Muscle layer of colon (tissue), 2 donors: ENCODE data around the gene SMAD7.

Experiments
- H3K27ac ChIP-seq: one replicate; pipeline ENCODE4 v1.7.0; 2013; ENCODE audit warnings: low read depth, mild to moderate bottlenecking, low read length, moderate library complexity
- H3K27me3 ChIP-seq, 2 donors: one replicate each; pipeline ENCODE4 v1.7.0; 2013; ENCODE audit warnings: low read length in 2 of 2, mild to moderate bottlenecking in 2 of 2; ENCODE audit not compliant: insufficient read depth in 2 of 2, control insufficient read depth in 1 of 2
- H3K36me3 ChIP-seq: one replicate; pipeline ENCODE4 v1.7.0; 2013; ENCODE audit warnings: mild to moderate bottlenecking, low read length; ENCODE audit not compliant: insufficient read depth
- H3K4me1 ChIP-seq: one replicate; pipeline ENCODE4 v1.7.0; 2013; ENCODE audit warnings: mild to moderate bottlenecking, low read length; ENCODE audit not compliant: insufficient read depth
- H3K4me3 ChIP-seq, 2 donors: one replicate each; pipeline ENCODE4 v1.7.0; 2013; ENCODE audit warnings: low read length in 2 of 2, low read depth in 1 of 2, mild to moderate bottlenecking in 1 of 2, moderate library complexity in 1 of 2
- H3K9ac ChIP-seq: one replicate; pipeline ENCODE4 v1.7.0; 2013; ENCODE audit warnings: low read length
- H3K9me3 ChIP-seq: one replicate; pipeline ENCODE4 v1.7.0; 2013; ENCODE audit warnings: mild to moderate bottlenecking, low read length
- donor health status: abdominal sarcoma.
- donor health status: Adenocarcinoma of cecum.

Gene SMAD7

DNA sequence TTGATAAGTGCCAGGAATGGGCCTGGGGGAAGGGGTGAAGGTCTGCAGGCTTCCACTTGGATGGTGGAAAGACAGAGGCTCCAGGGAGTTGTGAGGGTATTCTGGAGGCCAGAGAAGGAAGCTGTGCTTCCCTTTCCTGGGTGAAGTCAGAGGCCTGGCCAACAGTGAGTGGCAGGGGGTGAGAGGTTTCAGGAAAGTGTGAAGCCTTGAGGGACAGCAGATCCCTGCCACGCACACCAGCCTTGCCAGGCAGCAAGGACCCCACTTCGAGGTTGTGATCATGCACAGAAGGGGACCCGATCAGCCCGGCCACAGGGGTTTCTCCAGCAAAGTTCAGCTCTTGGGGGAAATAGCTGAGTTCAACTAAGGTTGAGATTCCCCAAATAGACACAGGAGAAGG, 66.5 kb downstream of the SMAD7 start:
- Histone ChIP-seq H3K36me3 (no peaks in the 10 kb centered on the region), H3K27ac (no peak overlapping the region), H3K9ac (no peak overlapping the region), H3K9me3 (no peaks in the 10 kb centered on the region), H3K4me3 (no peak overlapping the region), H3K4me1 (peaks cover 6% of the 10 kb centered on the region), H3K27me3 (no peaks in the 10 kb centered on the region)

DNA sequence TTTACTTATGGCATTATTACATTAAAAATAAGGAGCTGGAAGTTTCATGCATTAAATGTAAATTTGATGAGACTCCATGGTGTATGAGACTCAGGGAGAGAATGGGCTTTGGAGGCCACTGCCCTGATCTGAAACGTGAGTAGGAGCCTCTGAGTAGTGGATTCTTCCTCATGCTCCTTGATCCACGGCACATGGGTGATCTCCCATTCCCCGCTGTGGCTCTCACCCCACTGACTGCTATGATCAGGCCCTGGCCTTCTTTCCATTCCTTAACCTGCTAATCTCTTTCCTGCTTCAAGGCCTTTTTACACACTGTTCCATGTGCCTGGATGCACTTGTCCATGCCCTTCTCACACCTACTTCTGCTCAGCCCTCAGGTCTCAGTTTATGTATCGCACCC, 68.4 kb downstream of the SMAD7 start:
- no peak overlapping the region for H3K27ac ChIP-seq
- H3K9ac ChIP-seq = no peak overlapping the region
- H3K9me3 ChIP-seq = no peaks in the 10 kb centered on the region
- H3K4me3 ChIP-seq = no peak overlapping the region
- no peaks in the 10 kb centered on the region for H3K27me3 ChIP-seq
- no peaks in the 10 kb centered on the region for H3K4me1 ChIP-seq
- no peaks in the 10 kb centered on the region for H3K36me3 ChIP-seq

DNA sequence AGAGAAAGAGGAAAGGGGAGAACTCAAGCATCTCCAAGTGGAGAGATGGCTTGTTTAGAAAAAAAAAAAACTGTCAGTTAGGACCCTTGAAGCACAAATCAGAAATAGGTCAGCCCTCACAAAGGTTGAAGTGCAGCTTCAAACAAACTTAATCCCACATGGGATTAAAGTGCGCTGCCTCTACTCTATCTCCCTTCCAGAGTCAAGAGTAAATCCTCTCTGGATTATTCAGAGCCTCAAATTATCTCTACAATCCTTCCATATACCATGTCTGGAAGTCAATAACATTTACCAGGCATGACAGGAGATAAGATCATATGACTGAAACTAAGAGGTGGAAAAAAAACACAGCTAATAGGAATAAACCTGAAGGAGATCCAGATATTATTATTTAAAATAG, 69.8 kb downstream of the SMAD7 start:
- H3K4me3 ChIP-seq = no peak overlapping the region
- H3K9ac ChIP-seq = no peak overlapping the region
- no peaks in the 10 kb centered on the region for H3K36me3 ChIP-seq
- H3K27ac ChIP-seq = no peak overlapping the region
- H3K9me3 ChIP-seq = no peaks in the 10 kb centered on the region
- H3K27me3 ChIP-seq = no peaks in the 10 kb centered on the region
- H3K4me1 ChIP-seq = no peaks in the 10 kb centered on the region

DNA sequence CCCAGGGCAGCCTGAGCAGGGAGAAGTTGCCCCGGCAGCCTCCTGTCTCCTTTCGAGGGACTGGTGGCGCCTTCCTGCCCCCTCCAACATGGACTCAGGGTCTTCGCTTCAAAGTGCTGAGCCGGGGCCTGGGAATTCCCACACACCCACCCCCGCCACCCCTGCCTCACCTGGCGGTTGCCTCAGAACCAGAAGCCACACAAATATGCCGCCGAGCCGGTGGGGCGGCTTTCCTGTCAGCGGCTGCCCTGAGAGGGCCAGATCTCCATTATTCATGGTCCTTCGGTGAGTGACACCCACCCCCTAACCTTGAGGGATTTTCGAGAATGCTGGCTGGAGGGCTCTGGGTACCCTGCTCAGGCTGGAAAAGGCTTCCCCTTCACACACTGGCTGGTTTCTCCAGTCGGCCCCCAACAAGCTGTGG, 71.7 kb downstream of the SMAD7 start:
- Histone ChIP-seq H3K36me3 (no peaks in the 10 kb centered on the region), H3K9me3 (no peaks in the 10 kb centered on the region), H3K27ac (no peak overlapping the region), H3K4me3 (no peak overlapping the region), H3K9ac (no peak overlapping the region), H3K27me3 (no peaks in the 10 kb centered on the region), H3K4me1 (no peaks in the 10 kb centered on the region)

DNA sequence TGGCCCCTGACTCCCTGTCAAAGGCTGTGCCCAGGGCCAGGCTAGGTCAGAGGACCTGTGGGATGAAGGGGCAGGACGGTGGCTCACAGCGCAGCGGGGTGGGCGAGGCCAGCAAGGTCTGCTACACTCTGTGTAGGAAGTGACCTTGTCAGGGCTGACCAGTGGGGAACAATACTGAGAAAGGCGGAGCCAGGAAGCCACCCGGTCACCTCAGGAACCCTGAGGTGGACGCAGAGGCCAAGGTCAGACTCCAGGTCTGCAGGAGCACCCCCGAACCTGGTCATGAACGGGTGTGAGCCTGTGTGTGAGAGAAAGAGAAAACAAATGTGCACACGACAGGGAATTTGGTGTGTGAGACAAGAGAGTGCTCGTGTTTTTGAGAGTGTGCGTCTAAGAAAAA, 72.3 kb downstream of the SMAD7 start:
- H3K9ac ChIP-seq = no peak overlapping the region
- no peaks in the 10 kb centered on the region for H3K9me3 ChIP-seq
- no peaks in the 10 kb centered on the region for H3K4me1 ChIP-seq
- H3K36me3 ChIP-seq = no peaks in the 10 kb centered on the region
- H3K4me3 ChIP-seq = no peak overlapping the region
- no peaks in the 10 kb centered on the region for H3K27me3 ChIP-seq
- H3K27ac ChIP-seq = no peak overlapping the region

DNA sequence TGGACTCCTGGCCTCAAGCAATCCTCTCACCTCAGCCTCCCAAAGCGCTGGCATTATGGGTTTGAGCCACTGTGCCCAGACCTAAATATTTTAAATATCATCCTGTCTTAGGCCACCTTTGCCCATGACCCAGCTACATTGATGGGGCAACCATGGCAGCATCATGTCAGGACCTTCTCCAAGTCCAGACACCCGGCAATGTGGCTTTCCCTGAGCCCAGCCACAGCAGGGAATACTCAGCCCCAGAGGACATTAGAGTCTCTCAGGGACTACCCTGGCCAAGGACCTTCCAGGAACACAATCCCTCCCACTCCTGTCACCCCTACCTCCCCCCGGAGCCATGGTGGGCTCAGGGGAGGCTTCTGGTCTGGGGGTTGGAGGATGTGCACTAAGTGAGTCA, 72.8 kb downstream of the SMAD7 start:
- Histone ChIP-seq H3K36me3 (no peaks in the 10 kb centered on the region), H3K9ac (no peak overlapping the region), H3K9me3 (no peaks in the 10 kb centered on the region), H3K4me3 (no peak overlapping the region), H3K27ac (no peak overlapping the region), H3K27me3 (no peaks in the 10 kb centered on the region), H3K4me1 (peaks cover 4% of the 10 kb centered on the region)

GRCh38 chr18:48876590-48876989, 74.2 kb downstream of the SMAD7 start:
- Histone ChIP-seq H3K27me3 (no peaks in the 10 kb centered on the region), H3K4me1 (peaks cover 7% of the 10 kb centered on the region)

DNA sequence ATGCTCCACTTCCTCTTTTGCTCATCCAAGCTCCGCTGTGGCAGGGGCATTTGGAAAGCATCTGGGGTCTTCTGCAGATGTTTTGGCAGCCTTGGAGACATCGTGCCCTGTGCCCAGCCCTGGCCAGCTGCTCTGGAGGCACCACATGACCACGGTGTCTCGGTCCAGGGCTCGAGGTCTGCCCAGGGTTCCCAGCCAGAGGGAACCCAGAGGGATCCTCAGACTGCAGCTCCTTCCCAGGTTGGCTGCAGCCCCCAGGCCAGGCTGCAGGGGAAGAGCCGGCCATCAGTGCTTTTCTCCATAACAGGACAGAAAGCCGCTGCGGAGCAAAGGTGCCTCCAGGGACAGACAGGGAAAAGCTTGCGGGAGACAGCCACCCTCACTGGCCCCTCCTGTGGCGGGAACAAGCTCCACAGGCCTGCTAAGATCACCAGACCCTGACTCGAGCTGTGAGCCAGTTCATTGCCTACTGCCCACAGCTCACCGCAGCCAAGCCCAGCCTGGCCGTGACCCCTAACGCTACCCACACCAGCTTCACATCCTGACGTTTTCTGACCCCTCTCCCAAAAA, 74.7 kb downstream of the SMAD7 start:
- Histone ChIP-seq H3K27ac (no peak overlapping the region), H3K9ac (no peak overlapping the region), H3K36me3 (no peaks in the 10 kb centered on the region), H3K4me3 (no peak overlapping the region), H3K9me3 (no peaks in the 10 kb centered on the region), H3K4me1 (peaks cover 7% of the 10 kb centered on the region), H3K27me3 (no peaks in the 10 kb centered on the region)

More at GRCh38 chr18:48876590-48876989, 74.2 kb downstream of the SMAD7 start:
- no peaks in the 10 kb centered on the region for H3K36me3 ChIP-seq
- H3K9me3 ChIP-seq = no peaks in the 10 kb centered on the region
- H3K9ac ChIP-seq = no peak overlapping the region
- H3K27ac ChIP-seq = no peak overlapping the region
- no peak overlapping the region for H3K4me3 ChIP-seq

GRCh38 chr18:48875314-48875941, 75.3 kb downstream of the SMAD7 start:
- Histone ChIP-seq H3K27me3 (no peaks in the 10 kb centered on the region), H3K9ac (no peak overlapping the region), H3K4me1 (peaks cover 7% of the 10 kb centered on the region), H3K27ac (no peak overlapping the region), H3K9me3 (no peaks in the 10 kb centered on the region), H3K4me3 (no peak overlapping the region), H3K36me3 (no peaks in the 10 kb centered on the region)

- H3K27me3 ChIP-seq = no peaks in the 10 kb centered on the region
- H3K9me3 ChIP-seq = no peaks in the 10 kb centered on the region
- H3K4me3 ChIP-seq = no peak overlapping the region
- no peaks in the 10 kb centered on the region for H3K36me3 ChIP-seq
- no peak overlapping the region for H3K27ac ChIP-seq
- H3K4me1 ChIP-seq = peaks cover 7% of the 10 kb centered on the region
- H3K9ac ChIP-seq = no peak overlapping the region
Observed at GRCh38 chr18:48874701-48875162, 76.0 kb downstream of the SMAD7 start.

GRCh38 chr18:48874233-48874632, 76.5 kb downstream of the SMAD7 start:
- H3K27ac ChIP-seq = no peak overlapping the region
- no peaks in the 10 kb centered on the region for H3K36me3 ChIP-seq

More at GRCh38 chr18:48874233-48874632, 76.5 kb downstream of the SMAD7 start:
- Histone ChIP-seq H3K27me3 (no peaks in the 10 kb centered on the region), H3K4me1 (peaks cover 7% of the 10 kb centered on the region), H3K9me3 (no peaks in the 10 kb centered on the region), H3K4me3 (no peak overlapping the region), H3K9ac (no peak overlapping the region)
